ENCODE data around the gene TNRC6C. TPM values are rescaled to one million over a fixed set of nuclear protein-coding genes. Genes with fewer than 3 reads are reported as not detected.

TNRC6C gene
- total and polyA plus RNA-seq, 9 of the 15 experiments (the other 6 are each of a cell fraction or from before 2014, with no cell fraction given), result 0.20 to 4.9 (median 2.3) TPM

GRCh38 chr17:78006338-78006737 is 47.8 kb downstream of the TNRC6C start (continued):
- TF ChIP-seq, protein P1, sequence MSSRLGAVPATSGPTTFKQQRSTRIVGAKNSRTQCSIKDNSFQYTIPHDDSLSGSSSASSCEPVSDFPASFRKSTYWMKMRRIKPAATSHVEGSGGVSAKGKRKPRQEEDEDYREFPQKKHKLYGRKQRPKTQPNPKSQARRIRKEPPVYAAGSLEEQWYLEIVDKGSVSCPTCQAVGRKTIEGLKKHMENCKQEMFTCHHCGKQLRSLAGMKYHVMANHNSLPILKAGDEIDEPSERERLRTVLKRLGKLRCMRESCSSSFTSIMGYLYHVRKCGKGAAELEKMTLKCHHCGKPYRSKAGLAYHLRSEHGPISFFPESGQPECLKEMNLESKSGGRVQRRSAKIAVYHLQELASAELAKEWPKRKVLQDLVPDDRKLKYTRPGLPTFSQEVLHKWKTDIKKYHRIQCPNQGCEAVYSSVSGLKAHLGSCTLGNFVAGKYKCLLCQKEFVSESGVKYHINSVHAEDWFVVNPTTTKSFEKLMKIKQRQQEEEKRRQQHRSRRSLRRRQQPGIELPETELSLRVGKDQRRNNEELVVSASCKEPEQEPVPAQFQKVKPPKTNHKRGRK (tag; IDR thresholded peaks at IDR 0.05), result peak; percentile 46; the same call in 1 of the 2 replicates
- TF ChIP-seq RAD51 (IDR thresholded peaks at IDR 0.05; ENCODE audit: borderline replicate concordance, low read depth), result no peak
- TF ChIP-seq, protein P2, sequence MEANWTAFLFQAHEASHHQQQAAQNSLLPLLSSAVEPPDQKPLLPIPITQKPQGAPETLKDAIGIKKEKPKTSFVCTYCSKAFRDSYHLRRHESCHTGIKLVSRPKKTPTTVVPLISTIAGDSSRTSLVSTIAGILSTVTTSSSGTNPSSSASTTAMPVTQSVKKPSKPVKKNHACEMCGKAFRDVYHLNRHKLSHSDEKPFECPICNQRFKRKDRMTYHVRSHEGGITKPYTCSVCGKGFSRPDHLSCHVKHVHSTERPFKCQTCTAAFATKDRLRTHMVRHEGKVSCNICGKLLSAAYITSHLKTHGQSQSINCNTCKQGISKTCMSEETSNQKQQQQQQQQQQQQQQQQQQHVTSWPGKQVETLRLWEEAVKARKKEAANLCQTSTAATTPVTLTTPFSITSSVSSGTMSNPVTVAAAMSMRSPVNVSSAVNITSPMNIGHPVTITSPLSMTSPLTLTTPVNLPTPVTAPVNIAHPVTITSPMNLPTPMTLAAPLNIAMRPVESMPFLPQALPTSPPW (CRISPR knock-in tag; IDR thresholded peaks at IDR 0.05), result no peak

DNA sequence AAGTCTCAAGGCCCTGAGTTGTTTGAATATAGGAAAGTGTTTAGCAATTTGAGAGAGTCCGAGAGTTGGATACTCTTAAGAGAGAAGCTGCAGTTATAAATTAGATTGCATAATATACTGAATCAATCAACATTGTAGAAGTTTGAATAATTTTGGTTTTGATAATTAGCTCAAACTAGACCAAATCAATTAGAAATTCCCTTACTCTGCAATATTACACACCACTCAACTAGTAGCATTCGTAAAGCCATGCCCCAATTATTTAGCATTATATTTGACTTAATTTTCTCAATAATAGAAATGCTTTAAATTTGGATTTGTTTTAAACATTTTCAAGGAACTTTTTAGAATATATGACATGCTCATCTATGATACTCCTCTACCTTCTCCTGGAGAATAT is 49.1 kb downstream of the TNRC6C start:
- Histone ChIP-seq H2AFZ (ENCODE audit: low read depth, low read length) (no peak overlapping the region), H3K27ac (ENCODE audit: extremely low read depth, low read depth, low read length) (no peak overlapping the region), H3K9me3 (replicated peaks; ENCODE audit: control insufficient read depth, insufficient read depth, low read depth, low read length) (no peaks in the 10 kb centered on the region), H3K4me1 (replicated peaks in 1 of 2; ENCODE audit: control insufficient read depth in 2 of 2, insufficient read depth in 2 of 2, low read length in 2 of 2) (no peaks in the 10 kb centered on the region), H4K20me1 (replicated peaks; ENCODE audit: control insufficient read depth, insufficient read depth, low read length) (no peaks in the 10 kb centered on the region), H3K9ac (ENCODE audit: insufficient read depth in 1 of 2, low read depth in 2 of 2, low read length in 2 of 2) (no peak overlapping the region), H3K9me1 (ENCODE audit: control insufficient read depth, insufficient read depth, low read length) (no peaks in the 10 kb centered on the region), H3K4me2 (ENCODE audit: insufficient read depth, low read length) (no peak overlapping the region), H3K4me3 (no peak overlapping the region), H3K79me2 (ENCODE audit: control insufficient read depth, insufficient read depth, low read length) (no peaks in the 10 kb centered on the region), H3K27me3 (ENCODE audit: control insufficient read depth in 2 of 2, insufficient read depth in 2 of 2, low read length in 2 of 2) (no peaks in the 10 kb centered on the region), H3K36me3 (ENCODE audit: control insufficient read depth, insufficient read depth, low read length) (no peaks in the 10 kb centered on the region; the same call in 2 of the 3 replicates)
- in situ Hi-C loops (cut with MboI), result no loop called here
- no peak for DNase-seq (ENCODE audit: extremely low read depth in 1 of 4, low spot score in 3 of 4)
- WGBS (ENCODE audit: insufficient coverage, low coverage, missing lambda C conversion rate), result 95% methylated on average over 2 of the region's 2 CpGs
- no peak for ATAC-seq
- FAIRE-seq, result no peak
- POLR2A ChIA-PET, result no interaction called here
- no TSS peak for BruUV-seq (replicated peaks)
- CTCF ChIA-PET (ENCODE audit: low intra/inter-chr PET ratio), result no interaction called here
- intact Hi-C loops (cut with micrococcal nuclease), result no loop called here
- TF ChIP-seq XRCC5 (IDR thresholded peaks at IDR 0.05; ENCODE audit: low read depth, low read length), result no peak
- TF ChIP-seq MAFF (IDR thresholded peaks at IDR 0.05; ENCODE audit: low read length), result peak; percentile 53; the same call in 1 of the 2 replicates
- no peak for TF ChIP-seq ZFX (CRISPR knock-in tag; IDR thresholded peaks at IDR 0.05)
- peak; percentile 57 for TF ChIP-seq C11orf30 (IDR thresholded peaks at IDR 0.05; ENCODE audit: low read depth)
- peak; percentile 51 for TF ChIP-seq MAFG (tag; conservative IDR thresholded peaks at IDR 0.05)
- TF ChIP-seq ZNF316 (IDR thresholded peaks at IDR 0.05), result peak; percentile 73
- TF ChIP-seq RB1 (IDR thresholded peaks at IDR 0.05; ENCODE audit: low read depth), result no peak
